Hematopoietic multipotent progenitor cell treated with erythropoietin and hydrocortisone succinate and interleukin-3 and kit ligand, for 15 days (in vitro differentiated cells): Measurements from ENCODE around the gene ZNF28.
"Not testable (repeated sequence)": the region's sequence is repeated elsewhere in the genome, so short reads cannot be mapped to it uniquely, and the experiment has no call there.

Experiments used
- DNase-seq: peaks from one replicate; pipeline ENCODE4 v3.0.0-alpha.2; 2015; ENCODE audit warnings: low spot score

ZNF28 gene

DNA sequence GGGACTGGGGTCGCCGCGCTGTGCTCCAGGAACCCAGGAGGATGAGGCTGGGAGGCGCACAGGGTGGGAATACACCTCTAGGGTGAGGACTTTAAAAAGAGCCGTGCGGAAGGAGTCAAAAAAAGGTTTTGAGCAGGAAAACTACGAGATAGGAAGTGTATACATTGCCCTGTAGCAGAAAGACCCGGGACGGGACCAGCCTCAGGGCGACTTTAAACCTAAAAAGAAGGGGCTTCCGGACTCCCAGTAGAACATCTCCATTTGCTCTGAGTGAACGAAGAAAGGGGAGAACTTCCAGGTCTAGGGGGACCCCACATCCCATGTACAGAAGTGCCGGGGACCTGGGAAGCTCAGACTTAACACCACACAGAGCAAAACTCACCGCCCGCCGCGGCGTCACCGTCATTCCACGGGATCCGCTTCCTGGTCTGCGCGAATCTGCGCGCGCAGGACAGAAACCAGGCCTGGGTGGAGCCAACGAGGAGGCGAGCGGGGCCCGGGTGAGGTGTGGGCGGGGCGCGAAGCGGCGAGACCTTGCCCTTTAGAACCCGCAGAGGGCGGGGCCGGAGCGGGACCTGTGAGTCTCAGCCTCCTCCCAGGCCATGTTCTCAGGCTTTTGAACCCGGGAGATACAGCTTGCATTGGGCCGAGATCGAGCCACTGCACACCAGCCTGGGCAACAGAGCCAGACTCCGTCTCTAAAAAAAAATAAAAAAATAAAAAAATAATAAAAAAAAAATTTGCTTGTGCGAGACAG is at the start of gene ZNF28:
ZNF28 (minus strand) TSS at position 430 of the 757 bp plus-strand sequence. CDS start 3,675 bp downstream, outside the sequence.
- peak; percentile 41 for DNase-seq

- not testable (repeated sequence) for DNase-seq
These were observed 46.6 kb upstream of the ZNF28 start for GRCh38 chr19:52868031-52868430.

GRCh38 chr19:52857378-52858191 is 36.2 kb upstream of the ZNF28 start, which contains the start of gene ZNF468:
TSS of gene ZNF468 (minus strand) at chr19:52857619. CDS start at chr19:52854272, 3,347 bp downstream.
- peak; percentile 56 for DNase-seq

DNA sequence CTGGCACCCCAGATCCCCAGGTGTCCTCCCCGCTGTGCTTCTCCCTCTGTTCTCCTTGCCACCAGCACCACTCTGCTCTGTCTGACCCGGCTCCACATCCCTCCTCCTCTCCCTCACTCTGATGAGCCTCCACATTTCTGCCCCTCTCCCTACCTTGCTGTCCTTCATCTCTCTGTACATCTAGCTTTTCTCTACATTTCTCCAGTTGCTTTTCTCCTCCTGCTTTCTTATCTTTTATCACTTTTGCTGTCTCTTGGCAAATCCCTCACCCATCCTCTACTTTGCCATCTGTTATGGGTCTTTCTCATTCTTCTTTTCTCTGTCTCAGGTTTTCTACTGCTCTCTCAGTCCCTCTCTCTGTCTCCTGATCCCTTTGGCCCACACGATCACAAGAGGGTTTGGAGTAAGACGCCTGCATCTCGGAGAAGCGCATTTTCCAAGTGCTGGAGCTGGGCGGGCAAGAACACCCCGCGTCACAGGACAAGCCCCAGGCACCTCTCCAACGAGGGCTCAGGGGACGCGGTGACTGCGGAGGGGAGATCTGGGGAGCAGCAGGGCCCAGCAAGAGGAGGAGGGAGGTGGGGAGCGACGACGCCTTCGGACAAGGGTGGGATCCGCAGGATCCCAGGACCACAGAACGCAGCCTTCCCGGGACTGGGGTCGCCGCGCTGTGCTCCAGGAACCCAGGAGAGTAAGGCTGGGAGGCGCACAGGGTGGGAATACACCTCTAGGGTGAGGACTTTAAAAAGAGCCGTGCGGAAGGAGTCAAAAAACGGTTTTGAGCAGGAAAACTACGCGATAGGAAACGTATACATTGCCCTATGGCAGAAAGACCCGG is 35.3 kb upstream of the ZNF28 start:
- not testable (repeated sequence) for DNase-seq

DNA sequence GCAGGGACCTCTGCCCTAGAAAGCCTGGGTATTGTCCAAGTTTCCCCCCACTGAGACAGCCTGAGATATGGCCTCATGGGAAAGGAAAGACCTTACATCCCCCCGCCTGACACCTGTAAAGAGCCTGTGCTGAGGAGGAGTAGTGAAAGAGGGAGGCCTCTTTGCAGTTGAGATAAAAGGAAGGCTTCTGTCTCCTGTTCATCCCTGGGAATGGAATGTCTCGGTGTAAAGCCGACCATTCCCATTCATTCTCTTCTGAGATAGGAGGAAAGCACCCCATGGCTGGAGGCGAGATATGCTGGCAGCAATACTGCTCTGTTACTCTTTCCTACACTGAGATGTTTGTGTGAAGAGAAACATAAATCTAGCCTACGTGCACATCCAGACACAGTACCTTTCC is 25.9 kb upstream of the ZNF28 start:
- DNase-seq, result not testable (repeated sequence)

DNA sequence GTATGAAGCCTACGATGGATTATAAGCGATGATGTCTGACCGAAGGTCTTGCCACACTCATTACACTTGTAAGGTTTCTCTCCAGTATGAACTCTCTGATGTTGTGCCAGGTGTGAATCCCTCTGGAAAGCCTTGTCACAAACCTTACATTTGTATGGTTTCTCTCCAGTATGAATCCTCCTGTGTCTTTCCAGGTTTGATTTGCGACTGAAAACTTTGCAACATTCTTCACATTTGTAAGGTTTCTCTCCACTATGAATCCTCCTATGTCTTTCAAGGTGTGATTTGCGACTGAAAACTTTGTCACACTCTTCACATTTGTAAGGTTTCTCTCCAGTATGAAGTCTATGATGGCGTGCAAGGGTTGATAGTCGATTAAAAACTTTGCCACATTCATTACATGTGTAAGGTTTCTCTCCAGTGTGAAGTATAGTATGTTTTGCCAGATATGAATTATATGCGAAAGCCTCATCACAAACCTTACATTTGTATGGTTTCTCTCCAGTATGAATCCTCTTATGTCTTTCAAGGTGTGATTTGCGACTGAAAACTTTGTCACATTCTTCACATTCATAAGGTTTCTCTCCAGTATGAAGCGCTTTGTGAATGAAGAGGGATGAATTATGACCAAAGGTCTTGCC is 19.5 kb upstream of the ZNF28 start:
- DNase-seq, result not testable (repeated sequence)

DNA sequence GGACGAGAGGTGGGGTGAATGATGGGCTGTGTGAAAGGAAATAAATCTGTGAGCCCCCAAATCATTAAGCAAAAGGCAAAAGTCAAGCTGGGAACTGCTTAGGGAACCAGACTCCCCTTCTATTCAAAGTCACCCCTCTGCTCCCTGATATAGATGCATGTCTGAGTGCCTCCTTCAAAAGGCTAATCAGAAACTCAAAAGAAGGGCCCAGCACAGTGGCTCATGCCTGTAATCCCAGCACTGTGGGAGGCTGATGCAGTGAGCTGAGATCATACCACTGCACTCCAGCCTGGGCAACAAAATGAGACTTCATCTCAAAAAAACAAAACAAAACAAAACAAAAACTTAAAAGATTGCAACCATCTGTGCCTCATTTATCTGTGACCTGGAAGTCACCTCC is 12.9 kb upstream of the ZNF28 start:
- not testable (repeated sequence) for DNase-seq

GRCh38 chr19:52833541-52833940 is 12.1 kb upstream of the ZNF28 start:
- DNase-seq, result not testable (repeated sequence)

- DNase-seq, result not testable (repeated sequence)
These were observed 8.4 kb upstream of the ZNF28 start for GRCh38 chr19:52829866-52830265.

DNA sequence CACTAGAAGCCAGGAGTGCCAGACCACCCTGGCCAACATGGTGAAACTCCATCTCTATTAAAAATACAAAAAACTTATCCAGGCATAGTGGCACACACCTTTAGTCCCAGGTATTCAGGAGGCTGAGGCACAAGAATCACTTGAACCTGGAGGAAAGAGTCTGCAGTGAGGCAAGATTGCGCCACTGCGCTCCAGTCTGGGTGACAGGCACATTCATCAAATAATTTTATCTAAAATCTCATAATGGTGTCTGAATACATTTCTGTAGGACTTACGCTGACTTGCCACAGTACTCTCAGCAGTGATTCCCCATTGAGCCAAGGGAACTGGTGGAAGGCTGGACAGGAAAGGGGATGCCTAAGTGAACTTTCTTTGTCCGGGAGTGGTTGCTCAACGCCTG is 4.3 kb upstream of the ZNF28 start:
- DNase-seq, result no peak

- no peak for DNase-seq
These were observed 2.2 kb upstream of the ZNF28 start for GRCh38 chr19:52823676-52824075.

- DNase-seq, result peak; percentile 3
These were observed 795 bp downstream of the ZNF28 start for GRCh38 chr19:52820472-52821203.

DNA sequence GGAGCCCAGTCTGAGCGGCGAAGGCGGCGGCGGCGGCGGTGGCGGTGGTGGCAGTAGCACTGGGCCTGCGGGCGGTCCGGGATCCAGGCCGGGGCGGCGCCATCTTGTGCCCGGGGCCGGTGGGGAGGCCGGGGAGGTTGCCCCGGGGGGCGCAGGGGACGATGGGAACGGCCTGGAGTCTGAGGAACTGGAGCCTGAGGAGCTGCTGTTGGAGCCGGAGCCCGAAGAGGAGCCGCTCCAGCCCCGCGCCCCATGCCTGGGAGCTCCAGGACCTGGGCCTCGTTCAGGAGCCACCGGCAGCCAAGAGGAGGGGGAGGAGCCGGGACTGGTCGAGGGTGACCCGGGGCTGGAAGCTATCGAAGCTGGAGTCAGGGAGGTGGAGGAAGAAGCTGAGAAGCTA is 11.6 kb downstream of the ZNF28 start:
- no peak for DNase-seq

GRCh38 chr19:52799950-52800640 is 21.3 kb downstream of the ZNF28 start:
- DNase-seq, result not testable (repeated sequence)

- no peak for DNase-seq
These were observed 32.0 kb downstream of the ZNF28 start for GRCh38 chr19:52789440-52789839.

GRCh38 chr19:52786464-52787354 is 34.7 kb downstream of the ZNF28 start, which contains the start of gene ZNF600:
TSS of gene ZNF600 (minus strand) at chr19:52786791. CDS start at chr19:52778888, 7,903 bp downstream.
- DNase-seq, result peak; percentile 58

DNA sequence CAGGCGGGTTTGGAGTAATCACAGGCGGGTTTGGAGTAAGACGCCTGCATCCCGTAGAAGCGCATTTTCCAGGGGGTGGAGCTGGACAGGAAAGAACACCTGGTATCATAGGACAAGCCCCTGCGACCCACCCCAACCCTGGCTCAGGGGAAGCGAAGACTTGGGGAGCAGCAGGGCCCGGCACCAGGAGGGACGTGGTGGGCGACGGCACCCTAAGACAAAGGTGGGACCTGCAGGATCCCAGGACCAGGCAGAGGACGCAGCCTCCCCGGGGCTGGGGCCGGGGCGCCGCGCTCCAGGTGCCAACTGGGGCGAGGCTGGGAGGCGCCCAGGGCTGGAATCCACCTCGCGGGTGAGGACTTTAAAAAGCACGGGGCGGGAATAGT is 35.4 kb downstream of the ZNF28 start:
- no peak for DNase-seq

GRCh38 chr19:52785506-52785905 is 35.9 kb downstream of the ZNF28 start:
- no peak for DNase-seq

- DNase-seq, result not testable (repeated sequence)
These were observed 38.6 kb downstream of the ZNF28 start for GRCh38 chr19:52782864-52783263.
